AG20443 (cell line): ENCODE data around the gene PLEKHA6.

Experiments
- DNase-seq: peaks from one replicate; pipeline ENCODE4 v3.0.0; 2012; ENCODE audit warnings: low spot score, mixed read lengths

Gene PLEKHA6

DNA sequence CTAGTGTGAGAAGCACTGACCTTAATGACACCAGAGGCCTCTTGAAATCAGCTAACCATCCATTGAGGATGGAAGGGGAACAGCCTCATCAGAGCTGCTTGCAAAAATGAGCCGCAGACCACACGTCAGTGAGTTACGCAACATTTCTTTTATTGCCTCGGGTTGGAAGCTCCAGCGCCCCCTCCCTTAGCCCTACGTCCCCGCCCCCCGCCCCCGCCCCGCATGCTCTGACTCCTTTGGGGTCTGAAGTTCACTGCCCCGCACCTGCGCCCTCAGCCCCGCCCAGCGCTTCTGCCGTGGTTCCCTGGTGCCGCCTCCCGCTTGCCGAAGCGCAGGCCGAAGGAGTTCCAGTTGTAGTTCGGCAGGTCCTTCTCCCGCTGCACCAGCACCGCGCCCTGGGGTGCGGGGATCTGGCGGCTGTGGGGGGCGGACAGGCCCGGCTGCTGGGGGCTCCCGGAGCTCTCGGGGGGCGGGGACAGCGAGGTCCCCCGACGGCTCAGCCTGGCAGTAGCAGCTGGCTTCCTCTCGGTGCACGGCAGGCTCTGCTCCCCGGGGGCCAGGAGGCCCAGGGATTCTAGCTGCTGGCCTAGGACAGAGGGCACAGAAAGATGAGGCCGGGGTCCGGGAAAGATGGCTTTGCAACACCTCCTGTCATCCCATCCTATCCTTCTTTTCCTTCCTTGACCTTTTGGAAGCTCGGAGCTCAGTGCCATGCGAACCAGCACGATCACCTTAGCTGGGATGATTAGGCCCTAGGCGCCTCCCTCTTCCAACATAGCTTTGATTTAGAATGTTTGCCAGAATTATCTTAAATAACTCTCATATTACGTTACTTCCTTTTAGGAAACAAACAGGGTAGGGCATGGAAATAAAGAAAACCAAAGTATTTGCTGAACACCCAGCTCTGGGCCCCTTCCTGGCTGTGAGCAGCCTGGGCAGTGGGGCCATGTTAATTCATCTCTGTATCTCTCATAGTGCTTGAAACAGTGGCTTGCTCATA, 169.2 kb downstream of the PLEKHA6 start:
- DNase-seq, result peak; percentile 76

- no peak for DNase-seq
These were observed 170.6 kb downstream of the PLEKHA6 start for GRCh38 chr1:204188959-204189639.

- no peak for DNase-seq
These were observed 173.1 kb downstream of the PLEKHA6 start for GRCh38 chr1:204186597-204186996.

DNA sequence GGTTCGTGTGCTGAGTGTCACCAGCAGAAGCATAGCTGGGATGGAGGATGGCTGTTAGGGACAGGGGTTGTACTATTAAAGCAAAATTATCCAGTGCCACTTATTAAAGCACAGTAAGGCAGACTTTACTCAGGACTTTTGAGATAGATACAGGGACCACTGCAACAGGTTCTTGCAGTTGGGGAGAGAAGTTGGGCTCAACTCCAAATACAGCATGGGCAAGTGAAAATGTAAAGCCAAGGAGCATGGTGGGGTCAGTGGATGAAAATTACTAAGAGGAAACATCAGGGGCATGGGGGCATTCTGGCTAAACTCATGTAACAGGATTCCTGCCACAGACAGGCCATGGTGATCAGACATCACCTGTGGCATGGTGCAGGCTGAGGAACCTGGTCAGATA, 178.6 kb downstream of the PLEKHA6 start:
- DNase-seq, result no peak

DNA sequence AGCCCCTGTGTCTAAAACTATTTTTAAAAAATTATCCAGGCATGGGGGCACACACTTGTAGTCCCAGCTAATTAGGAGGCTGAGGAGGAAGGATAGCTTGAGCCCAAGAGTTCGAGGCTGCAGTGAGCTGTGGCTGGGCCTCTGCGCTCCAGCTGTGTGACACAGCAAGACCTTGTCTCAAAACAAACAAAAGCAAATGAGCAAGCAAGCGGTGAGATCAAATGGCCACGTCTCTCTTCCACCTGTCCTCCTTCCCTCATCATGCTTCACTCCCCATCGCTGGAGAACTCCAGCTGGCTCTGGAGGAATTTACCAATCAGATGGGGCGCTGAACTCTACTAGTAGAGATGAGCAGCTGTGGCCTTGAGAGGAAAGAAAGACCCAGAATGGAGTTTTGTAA, 179.6 kb downstream of the PLEKHA6 start:
- DNase-seq, result no peak

DNA sequence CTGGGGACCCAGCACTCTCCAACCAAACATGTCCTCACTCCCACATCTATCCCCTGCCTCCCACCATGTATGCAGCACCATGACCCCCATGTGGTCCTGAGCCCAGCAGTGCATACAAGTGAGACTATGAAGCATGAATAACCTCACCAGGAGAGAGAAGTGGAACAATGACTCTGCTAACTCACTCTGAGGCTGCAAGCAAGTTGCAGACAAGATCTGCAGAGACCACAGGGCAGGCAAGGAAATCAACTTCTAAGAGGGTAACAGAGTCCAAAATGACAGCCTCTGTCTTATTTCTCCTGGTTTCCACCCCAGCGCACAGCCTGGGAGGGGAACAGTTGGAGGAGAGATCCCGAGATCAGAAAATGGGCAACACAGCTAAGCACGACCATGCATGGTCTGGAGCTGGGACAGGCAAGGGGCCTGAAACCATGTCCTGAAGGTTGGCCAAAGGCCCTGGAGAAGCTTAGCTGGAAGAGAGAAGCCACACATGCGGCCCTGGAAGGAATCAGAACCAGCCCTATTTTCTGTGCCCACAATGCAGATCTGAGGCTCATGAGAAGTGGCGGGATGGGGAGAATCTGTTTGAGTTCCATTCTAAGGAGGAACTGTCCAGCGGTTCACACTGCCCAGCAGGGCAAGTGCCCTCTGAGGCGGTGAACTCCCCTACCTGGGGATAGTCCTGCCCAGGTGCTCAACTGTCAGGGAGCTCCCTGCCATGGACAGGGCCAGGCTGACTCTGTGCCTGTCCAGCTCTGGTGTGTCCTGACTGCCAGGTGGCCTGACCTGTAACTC, 181.0 kb downstream of the PLEKHA6 start:
- DNase-seq, result no peak

- DNase-seq, result no peak
These were observed 182.6 kb downstream of the PLEKHA6 start for GRCh38 chr1:204177133-204177532.

GRCh38 chr1:204176049-204176448, 183.7 kb downstream of the PLEKHA6 start:
- no peak for DNase-seq

DNA sequence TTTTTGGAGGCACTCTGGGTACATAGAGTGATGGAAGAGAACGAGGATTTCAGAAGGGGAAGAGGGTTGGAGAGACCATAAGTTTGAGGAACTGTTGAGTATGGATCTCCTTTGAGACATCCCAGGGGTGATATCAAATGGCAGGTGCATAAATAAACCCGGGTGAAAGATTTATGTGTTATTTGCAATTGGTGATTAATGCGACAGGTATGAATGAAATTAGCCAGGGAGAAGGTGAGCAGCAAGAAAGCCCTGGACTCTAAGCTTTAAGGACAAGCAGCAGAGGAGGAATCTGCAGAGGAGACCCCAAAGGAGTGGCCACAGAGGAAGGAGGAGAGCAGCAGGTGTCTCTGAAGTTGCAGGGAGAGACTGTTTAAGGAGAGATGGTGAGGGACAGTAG, 184.8 kb downstream of the PLEKHA6 start:
- no peak for DNase-seq

DNA sequence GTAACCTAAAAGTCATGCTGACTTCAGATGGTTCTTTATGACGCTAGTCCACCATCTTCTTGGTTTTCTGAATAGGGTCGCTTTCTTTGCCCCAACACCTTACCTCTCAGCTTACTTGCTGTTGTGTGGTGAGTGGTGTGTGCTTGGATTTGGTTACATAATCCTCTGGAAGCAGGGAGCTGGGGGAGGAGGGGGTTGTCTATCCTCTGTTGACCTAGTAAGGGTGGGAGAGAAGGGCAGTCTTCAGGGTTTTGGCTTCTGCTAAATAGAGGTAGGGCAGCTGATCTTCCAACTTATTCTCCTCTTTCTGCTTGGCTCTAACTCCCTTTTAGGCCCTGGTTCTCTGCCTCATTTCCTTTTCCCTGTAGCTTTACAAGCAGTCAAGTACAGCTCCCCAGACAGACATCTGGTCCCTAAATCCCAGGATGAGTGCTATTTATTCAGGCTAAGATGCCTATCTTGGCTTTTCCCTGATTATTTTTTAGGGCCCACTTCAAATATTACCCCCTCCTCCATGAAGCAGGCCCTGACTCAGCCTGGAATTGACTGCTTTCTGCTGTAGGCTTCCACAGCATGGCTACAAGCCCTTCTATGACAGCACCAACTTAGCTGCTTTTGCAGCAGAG, 187.2 kb downstream of the PLEKHA6 start:
- DNase-seq, result no peak

DNA sequence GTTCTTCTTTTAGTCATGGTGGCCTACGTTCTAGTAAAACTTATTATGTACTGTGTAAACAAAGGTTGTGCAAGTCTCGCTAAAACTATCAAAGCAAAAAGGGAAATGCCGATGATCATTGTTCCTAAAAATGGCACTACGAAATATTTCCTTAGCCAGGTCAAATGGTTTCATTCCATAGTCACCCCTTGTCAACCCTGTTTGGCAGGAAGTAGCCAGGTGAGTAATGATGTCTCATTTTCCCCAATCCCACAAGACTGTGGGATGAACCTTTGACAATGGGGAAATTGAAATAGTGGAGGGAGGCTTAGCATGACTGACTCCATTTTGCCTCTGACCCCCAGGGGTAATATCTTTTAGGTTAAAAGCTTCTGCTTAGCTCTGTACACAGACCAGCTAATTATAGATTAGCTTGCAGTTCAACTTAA, 188.0 kb downstream of the PLEKHA6 start:
- DNase-seq, result no peak

DNA sequence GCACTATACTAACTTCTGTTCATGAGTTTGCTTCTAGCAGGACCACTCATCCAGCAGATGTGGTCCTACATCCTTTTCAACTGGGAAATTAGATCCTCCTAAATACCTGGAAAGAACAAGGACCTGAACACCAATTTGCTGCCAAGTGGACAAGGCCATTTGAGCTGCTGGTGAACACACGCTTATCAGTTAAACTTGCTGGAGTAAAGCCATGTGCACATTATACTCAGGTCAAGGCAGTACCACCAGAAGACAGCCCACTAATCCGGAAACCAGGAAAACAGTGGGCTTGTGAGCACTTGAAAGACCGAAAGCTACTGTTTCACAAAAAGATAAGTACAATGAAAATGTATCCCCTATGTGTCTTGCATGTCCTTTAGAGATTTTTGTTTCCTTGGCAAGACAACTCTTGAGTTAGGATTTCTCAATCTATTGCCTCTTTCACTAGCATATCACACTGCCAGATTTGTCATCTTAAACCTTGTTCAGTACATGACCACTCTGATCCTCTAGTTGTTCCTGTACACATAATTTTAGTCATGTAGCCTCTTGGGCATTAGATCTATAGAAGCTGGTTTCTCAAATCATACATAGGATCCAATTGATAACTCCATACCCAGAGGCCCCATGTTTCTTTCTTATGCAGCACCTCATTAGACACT, 189.1 kb downstream of the PLEKHA6 start:
- no peak for DNase-seq

GRCh38 chr1:204169858-204170257, 189.9 kb downstream of the PLEKHA6 start:
- DNase-seq, result no peak
